DMS153 treated with DMSO at 0.1 percent for 48 hours (cell line): Measurements from ENCODE around the gene EEF1G.
"Not testable (repeated sequence)": the region's sequence is repeated elsewhere in the genome, so short reads cannot be mapped to it uniquely, and the experiment has no call there.

Experiments
- DNase-seq: peaks from one replicate; lab custom pipeline; 2025; ENCODE audit not compliant: unreplicated experiment; lab: John Stamatoyannopoulos, UW

EEF1G gene

GRCh38 chr11:62578541-62578940 is 4.8 kb upstream of the EEF1G start:
- no peak for DNase-seq

GRCh38 chr11:62577046-62577714 is 3.5 kb upstream of the EEF1G start:
- no peak for DNase-seq

GRCh38 chr11:62575837-62576236 is 2.1 kb upstream of the EEF1G start:
- no peak for DNase-seq

GRCh38 chr11:62575156-62575555 is 1.5 kb upstream of the EEF1G start:
- DNase-seq = no peak

- DNase-seq = peak; percentile 11
Observed at GRCh38 chr11:62574363-62575071, 826 bp upstream of the EEF1G start.

GRCh38 chr11:62573006-62573591 is 592 bp downstream of the EEF1G start:
- no peak for DNase-seq

- no peak for DNase-seq
Observed at GRCh38 chr11:62572431-62572830, 1.3 kb downstream of the EEF1G start.

- DNase-seq = not testable (repeated sequence)
Observed at GRCh38 chr11:62571493-62571892, 2.2 kb downstream of the EEF1G start.

- not testable (repeated sequence) for DNase-seq
Observed at GRCh38 chr11:62570903-62571302, 2.8 kb downstream of the EEF1G start.

- no peak for DNase-seq
Observed at GRCh38 chr11:62569611-62570010, 4.1 kb downstream of the EEF1G start.

- no peak for DNase-seq
Observed at GRCh38 chr11:62567018-62567633, 6.6 kb downstream of the EEF1G start.

- DNase-seq = no peak
Observed at GRCh38 chr11:62566247-62566646, 7.4 kb downstream of the EEF1G start.

- no peak for DNase-seq
Observed at GRCh38 chr11:62565100-62565802, 8.4 kb downstream of the EEF1G start.

- DNase-seq = not testable (repeated sequence)
Observed at GRCh38 chr11:62561677-62562230, 11.9 kb downstream of the EEF1G start.

- no peak for DNase-seq
Observed at GRCh38 chr11:62560566-62561103, 13.1 kb downstream of the EEF1G start.

- DNase-seq = not testable (repeated sequence)
Observed at GRCh38 chr11:62559626-62560025, 14.1 kb downstream of the EEF1G start.

- no peak for DNase-seq
Observed at GRCh38 chr11:62559204-62559603, 14.5 kb downstream of the EEF1G start.

- no peak for DNase-seq
Observed at GRCh38 chr11:62558669-62559068, 15.0 kb downstream of the EEF1G start.

- no peak for DNase-seq
Observed at GRCh38 chr11:62556875-62557631, 16.6 kb downstream of the EEF1G start.
